ENCODE measurements around the gene ZNF599.

The ZNF599 gene

GRCh38 chr19:34734537-34735103 lies 38.4 kb downstream of the ZNF599 start:
- no peak for DNase-seq

- DNase-seq = peak; percentile 85
These were observed 39.1 kb downstream of the ZNF599 start, which contains the start of gene ZNF181 for GRCh38 chr19:34733746-34734536. Gene ZNF181 (plus strand): TSS chr19:34734243. CDS start chr19:34735038, 795 bp downstream.

GRCh38 chr19:34733266-34733745 lies 39.7 kb downstream of the ZNF599 start:
- DNase-seq = no peak

GRCh38 chr19:34732612-34733211 lies 40.3 kb downstream of the ZNF599 start:
- DNase-seq = no peak

- DNase-seq = no peak
These were observed 41.1 kb downstream of the ZNF599 start for GRCh38 chr19:34731964-34732363.

- no peak for DNase-seq
These were observed 41.8 kb downstream of the ZNF599 start for GRCh38 chr19:34731019-34731829.

GRCh38 chr19:34725400-34725799 lies 47.6 kb downstream of the ZNF599 start:
- no peak for DNase-seq

- DNase-seq = no peak
These were observed 50.7 kb downstream of the ZNF599 start for GRCh38 chr19:34722353-34722752.

- DNase-seq = no peak
These were observed 57.7 kb downstream of the ZNF599 start for GRCh38 chr19:34715357-34715756.

GRCh38 chr19:34713262-34713637 lies 59.8 kb downstream of the ZNF599 start:
- DNase-seq = no peak

- DNase-seq = peak; percentile 57
These were observed 60.4 kb downstream of the ZNF599 start for GRCh38 chr19:34712395-34713261.

GRCh38 chr19:34711890-34712289 lies 61.1 kb downstream of the ZNF599 start:
- no peak for DNase-seq
